Measurements from ENCODE around the gene EDN1.

Gene EDN1

DNA sequence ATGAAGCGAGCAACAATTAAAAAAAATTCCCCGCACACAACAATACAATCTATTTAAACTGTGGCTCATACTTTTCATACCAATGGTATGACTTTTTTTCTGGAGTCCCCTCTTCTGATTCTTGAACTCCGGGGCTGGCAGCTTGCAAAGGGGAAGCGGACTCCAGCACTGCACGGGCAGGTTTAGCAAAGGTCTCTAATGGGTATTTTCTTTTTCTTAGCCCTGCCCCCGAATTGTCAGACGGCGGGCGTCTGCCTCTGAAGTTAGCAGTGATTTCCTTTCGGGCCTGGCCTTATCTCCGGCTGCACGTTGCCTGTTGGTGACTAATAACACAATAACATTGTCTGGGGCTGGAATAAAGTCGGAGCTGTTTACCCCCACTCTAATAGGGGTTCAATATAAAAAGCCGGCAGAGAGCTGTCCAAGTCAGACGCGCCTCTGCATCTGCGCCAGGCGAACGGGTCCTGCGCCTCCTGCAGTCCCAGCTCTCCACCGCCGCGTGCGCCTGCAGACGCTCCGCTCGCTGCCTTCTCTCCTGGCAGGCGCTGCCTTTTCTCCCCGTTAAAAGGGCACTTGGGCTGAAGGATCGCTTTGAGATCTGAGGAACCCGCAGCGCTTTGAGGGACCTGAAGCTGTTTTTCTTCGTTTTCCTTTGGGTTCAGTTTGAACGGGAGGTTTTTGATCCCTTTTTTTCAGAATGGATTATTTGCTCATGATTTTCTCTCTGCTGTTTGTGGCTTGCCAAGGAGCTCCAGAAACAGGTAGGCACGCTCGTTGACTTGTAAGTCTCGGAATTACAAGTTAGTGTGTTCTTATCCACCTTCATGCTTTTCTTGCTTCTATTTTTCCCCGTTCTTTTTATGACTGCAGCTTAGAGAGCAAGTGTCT, at the start of gene EDN1:
TSS of gene EDN1 (plus strand) at position 429 of the 888 bp plus-strand sequence. CDS start at position 698, 269 bp downstream.
- peak; percentile 31 for DNase-seq (ENCODE audit: low read depth)

DNA sequence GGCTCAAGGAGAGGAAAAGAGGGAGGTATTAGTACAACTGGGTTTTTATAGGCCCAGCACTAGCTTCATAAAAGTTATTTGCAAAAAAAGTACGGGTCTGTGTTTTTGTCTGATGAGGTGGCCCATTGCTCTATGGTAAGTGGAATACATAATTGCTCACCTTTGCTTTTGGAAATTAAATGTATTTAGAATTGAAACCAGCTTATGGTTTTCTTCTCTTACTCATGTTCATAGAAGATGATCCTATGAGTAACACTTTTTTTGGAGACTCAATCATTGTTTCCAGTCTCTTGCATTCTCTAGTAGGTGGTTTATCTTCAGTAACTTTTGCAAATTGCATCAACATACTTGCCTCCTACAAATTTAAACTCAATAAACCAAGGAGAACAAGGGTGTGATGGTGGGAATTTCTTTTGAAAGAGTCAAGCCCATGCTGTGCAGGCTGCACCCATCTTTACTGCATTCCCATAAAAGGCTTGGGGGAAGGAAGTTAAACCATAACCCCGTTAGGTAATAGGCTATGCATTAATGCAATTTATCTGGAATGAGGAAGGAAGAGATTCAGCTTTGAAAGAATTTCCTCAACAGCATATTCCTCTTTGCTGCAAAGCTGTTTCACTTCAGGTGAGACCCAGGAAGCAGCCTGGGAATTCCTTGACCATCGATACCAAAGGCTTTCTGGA, 48.5 kb upstream of the EDN1 start:
- no peak for DNase-seq (ENCODE audit: low read depth)

DNA sequence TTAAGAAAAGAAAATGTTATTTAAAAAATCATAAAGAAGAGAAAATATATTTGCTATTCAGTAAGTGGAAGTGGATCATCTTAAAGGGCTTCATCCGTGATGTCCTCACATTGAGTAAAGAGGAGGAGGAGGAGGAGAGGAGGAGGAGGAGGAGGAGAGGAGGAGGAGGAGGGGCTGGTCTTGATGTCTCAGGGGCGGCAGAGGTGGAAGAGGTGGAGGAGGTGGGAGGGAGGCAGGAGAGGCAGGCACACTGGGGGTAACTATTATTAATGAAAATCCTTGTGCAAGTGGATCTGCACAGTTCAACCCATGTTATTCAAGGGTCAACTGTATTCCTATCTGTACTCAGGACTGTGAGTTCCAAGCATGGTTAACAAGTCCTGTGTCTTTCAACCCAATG, 47.0 kb upstream of the EDN1 start:
- no peak for DNase-seq (ENCODE audit: low read depth)

DNA sequence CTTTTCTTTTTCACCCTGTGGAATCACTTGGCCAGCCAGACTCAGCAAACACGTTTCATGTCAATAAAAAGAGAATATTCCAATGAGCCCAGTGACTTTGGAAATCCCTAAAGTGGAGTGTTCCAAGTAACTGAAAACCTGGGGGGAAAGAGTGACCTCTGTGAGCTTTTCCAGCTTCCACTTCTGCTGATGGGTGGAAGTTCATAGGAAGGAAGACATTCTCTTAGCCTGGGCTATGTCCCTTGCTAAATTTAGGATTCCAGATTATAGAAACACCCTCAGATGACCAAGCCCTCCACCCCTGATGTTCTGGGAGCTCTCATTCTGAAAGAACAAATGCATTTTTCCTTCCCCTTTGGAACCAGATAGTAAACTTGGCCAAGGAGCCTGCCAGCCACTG, 44.8 kb upstream of the EDN1 start:
- no peak for DNase-seq (ENCODE audit: low read depth)

GRCh38 chr6:12245763-12246718, 44.1 kb upstream of the EDN1 start:
- no peak for DNase-seq (ENCODE audit: low read depth)

- no peak for DNase-seq (ENCODE audit: low read depth)
Observed at GRCh38 chr6:12246900-12247299, 43.3 kb upstream of the EDN1 start.

GRCh38 chr6:12249541-12250382, 40.4 kb upstream of the EDN1 start:
- no peak for DNase-seq (ENCODE audit: low read depth)

DNA sequence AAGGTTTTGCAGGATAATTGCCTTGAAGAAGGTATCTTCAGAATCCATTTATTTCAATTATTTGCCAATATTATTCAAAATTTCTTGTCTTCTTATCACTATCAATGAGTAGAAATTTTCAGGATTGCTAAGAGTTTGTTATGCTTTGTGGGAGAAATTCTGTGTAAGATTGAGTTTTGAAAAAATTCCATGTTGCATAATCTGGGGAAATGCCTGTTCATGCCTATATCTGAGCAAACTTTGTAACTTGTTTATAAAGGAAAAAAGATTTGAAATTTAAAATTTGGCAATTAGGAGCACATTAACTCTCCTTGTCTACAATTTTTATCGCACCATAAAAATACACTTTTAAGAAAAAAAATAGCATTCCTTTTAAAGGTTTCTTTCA, 39.8 kb upstream of the EDN1 start:
- DNase-seq (ENCODE audit: low read depth), result no peak

DNA sequence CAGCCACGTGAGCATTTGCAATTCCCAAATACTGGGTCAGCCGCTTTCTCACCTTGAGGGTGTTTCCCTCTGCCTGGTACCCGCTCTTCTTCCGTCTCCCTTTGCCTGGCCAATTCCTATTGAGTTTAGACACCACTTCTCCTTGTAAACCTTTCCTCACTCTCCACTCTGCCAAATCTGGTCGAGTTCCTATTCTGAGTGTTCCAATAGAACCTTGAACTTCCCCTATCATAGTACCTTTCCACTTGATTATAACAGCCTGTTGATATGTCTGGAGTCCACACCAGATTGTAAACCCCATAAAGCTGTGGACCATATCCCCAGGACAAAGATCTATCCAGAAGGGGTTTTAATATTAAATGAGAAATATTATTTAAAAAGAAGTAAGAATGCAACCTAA, 36.0 kb upstream of the EDN1 start:
- DNase-seq (ENCODE audit: low read depth), result no peak

DNA sequence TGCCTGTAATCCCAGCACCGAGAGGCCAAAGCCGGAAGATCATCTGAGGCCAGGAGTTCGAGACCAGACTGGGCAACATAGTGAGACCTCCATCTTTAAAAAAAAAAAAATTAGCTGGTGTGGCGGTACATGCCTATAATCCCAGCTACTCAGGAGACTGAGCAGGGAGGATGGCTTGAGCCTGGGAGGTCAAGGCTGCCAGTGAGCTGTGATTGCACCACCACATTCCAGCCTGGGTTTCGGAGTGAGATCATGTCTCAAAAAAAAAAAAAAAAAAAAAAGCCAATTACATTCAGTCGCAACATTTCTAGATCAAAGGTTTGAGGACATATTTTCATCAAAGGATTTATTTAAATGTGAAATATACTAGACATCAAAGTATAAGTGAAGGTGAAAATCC, 32.0 kb upstream of the EDN1 start:
- no peak for DNase-seq (ENCODE audit: low read depth)

DNA sequence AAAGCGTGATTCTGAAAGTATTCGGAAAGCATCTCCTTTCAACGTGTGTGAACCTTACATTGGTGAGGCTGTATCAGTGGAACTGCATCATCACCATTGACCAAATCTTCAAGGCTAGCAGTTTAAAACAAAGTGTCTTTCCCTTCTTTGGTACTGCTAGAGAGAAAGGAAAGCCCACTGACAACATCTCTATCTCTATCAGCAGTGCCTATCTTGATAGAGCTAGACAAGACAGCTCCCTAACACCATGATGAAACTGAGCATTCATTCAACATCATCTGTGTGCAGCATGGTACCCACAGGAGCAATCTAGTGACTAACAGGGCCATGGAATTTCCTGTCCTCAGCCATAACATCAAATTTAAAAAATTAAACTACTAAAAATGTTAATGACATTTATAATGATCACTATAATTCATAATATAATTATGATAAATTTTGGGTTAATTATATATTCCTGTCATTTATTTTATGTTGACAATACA, 31.5 kb upstream of the EDN1 start:
- DNase-seq (ENCODE audit: low read depth), result no peak

DNA sequence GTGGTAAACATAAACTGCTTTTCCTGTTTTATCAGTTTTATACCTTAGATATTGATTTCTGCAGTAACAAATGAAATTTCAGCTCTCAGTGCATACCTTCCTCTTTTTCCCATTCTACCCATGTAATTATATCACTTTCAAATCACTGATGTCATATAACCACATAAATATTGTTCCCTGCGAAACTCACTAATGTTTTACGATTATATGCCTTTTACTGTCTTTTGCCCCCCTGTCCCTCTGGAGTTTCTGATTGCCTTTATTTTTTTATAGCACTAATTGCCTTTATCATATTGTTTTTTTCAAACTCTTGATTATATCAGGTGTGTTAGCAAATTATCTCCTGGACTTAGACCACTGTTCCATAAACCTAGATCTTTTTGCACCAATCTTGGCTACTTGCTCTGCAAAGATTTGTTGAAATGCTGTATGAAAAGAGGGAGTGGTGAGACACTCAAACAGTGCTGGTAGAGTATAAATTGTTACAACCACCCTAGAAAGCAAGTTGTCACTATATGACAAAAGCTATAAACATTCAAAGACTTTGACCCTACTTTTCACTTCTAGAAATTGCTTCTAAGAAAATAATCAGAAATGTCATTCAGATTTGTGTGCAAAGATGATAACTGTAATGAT, 29.6 kb upstream of the EDN1 start:
- DNase-seq (ENCODE audit: low read depth), result no peak

- no peak for DNase-seq (ENCODE audit: low read depth)
Observed at GRCh38 chr6:12261502-12261901, 28.7 kb upstream of the EDN1 start.

DNA sequence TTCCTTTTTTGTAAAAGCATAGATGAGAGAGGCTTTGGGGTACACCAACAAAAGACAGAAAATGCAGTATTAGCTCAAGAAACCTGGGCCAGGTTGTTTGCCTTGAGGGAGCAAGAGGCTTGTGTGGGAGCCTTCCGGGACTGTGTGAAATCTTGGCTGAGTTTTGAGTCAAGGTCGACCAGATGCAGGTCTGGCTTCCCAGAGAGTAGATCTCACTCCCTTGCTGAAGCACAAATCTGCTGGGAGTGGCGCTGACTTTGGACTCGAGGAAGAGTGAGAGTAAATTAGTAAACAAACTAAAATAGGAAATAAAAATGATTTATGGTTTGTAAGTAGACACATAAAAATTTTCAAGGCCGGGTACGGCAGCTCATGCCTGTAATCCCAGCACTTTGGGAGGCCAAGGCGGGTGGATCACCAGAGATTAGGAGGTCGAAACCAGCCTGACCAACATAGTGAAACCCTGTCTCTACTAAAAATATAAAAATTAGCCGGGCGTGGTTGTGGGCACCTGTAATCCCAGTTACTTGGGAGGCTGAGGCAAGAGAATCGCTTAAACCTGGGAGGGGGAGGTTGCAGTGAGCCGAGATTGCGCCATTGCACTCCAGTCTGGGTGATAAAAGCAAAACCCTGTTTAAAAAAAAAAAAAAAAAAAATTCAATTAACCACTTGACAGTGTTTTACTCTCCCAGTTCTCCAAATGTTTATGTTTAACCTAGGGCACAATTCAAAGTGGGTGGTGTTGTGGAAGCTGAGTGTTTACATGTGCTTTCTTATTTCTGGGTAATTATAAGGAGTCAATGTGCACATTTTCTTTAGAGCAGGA, 27.7 kb upstream of the EDN1 start:
- no peak for DNase-seq (ENCODE audit: low read depth)

DNA sequence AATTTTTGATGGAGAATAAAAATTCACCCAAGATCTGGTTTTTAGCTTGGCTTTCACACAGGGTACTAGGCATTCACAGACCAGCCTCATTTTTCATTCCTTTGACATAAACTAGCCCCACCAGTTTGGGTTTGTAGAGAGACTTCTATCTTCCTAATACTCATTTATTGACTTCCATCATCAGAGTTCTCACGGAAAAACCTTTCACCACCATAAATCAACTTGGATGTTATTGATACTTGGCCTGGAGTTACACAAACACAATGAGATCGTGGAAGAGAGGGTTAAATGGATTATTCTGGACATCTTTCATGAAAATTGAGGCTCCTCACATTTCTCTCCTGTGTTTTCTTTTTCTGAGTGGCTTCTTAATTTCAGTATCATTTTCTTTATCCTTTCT, 26.8 kb upstream of the EDN1 start:
- DNase-seq (ENCODE audit: low read depth), result no peak

DNA sequence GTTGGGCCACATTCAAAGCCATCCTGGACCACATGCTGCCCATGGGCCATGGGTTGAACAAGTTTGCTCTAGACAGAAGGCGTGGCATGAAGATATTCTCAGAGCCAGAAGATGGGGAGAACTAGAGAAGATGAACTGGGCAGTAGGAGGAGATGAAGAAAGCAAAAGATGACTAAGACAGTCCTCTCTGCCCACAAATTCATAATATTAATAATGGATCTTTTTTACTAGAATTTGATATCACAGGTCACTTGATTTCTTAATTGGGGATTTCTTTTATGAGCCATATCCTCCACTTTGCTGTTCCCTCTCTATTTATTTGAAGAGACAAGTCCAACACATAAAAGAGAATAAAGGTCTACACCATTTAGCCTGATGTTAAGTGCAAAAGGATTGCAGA, 25.5 kb upstream of the EDN1 start:
- DNase-seq (ENCODE audit: low read depth), result no peak

GRCh38 chr6:12265296-12265695, 24.9 kb upstream of the EDN1 start:
- DNase-seq (ENCODE audit: low read depth), result no peak

DNA sequence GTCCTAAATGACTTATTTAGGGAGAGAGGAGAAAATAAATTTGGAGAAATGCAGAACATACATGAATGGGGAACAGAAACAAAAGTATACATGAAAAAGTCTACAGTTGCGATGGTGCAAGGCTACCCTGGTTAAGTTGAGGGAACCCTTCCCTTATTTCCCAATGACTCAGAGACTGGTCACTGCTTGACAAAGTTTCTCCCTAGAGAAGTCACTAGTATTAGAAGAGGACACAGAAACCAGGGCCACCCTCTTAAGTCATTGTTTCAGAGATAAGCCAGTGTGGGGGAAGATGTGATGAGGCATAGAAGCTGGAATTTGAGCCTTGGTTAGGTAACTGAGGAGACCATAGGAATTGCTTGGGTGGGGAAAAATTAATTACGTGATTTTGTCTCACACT, 24.4 kb upstream of the EDN1 start:
- no peak for DNase-seq (ENCODE audit: low read depth)

DNA sequence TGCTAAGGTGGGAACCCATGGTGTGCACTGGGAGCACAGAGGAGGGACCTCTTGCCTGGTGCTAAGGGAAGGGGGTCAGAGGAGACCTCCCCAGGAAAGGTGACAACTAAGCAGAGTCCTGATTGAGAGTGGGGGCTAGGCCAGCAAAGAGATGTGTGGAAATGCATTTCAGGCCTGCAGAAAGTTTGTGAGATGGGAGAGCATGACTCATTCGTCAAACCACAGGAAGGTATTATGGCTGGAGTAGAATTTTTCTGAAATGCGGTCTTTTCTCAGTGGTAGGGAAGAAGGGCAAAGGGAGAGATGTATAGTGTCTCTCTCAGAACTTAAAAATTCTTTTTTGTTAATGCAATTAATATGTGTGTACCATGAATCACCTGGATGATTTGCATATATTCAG, 23.6 kb upstream of the EDN1 start:
- no peak for DNase-seq (ENCODE audit: low read depth)

GRCh38 chr6:12269110-12269509, 21.1 kb upstream of the EDN1 start:
- DNase-seq (ENCODE audit: low read depth), result no peak

Data from stimulated activated CD8-positive, alpha-beta memory T cell treated with anti-CD3 and anti-CD28 coated beads, Interleukin-15, amount 100 ng/mL, for 24 hours (primary cell).